Measurements from ENCODE around the gene RPL22L1. TPM values are rescaled to one million over a fixed set of nuclear protein-coding genes. Genes with fewer than 3 reads are reported as not detected.

Gene RPL22L1
- total RNA-seq, 4 donors from 2014 or later = 27.5 to 65.2 (median 29.0) TPM

DNA sequence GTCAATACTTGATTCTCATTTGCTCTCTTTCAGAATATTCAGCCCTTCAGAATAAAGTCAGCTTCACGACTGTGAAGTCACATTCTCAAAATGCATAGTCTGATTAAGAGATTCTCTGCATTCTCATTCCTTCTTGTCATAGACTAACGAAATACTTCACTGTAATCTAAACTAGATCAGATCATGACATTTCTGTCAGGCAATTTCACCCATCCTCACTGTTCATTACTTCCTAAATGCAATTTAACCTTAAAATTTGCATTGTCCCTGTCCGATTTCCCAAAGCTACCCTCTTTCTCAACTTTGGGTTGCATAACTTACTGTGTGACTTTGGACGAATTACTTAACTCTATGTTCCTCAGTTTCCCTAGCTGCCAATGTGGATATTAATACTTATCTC, 6.2 kb downstream of the RPL22L1 start:
- H3K36me3 ChIP-seq = peaks cover 0 to 29% (median 0%) of the 10 kb centered on the region in 3 donors
- H3K4me3 ChIP-seq = no peak overlapping the region
- no peaks in the 10 kb centered on the region for H3K27me3 ChIP-seq
- no peak for DNase-seq
- peaks cover 0 to 19% (median 8%) of the 10 kb centered on the region in 4 donors for H3K4me1 ChIP-seq
- no peaks in the 10 kb centered on the region for H3K9me3 ChIP-seq
- no peak overlapping the region for H3K27ac ChIP-seq
- TF ChIP-seq POLR2A (IDR thresholded peaks at IDR 0.05) = no peak
- TF ChIP-seq, protein P1, sequence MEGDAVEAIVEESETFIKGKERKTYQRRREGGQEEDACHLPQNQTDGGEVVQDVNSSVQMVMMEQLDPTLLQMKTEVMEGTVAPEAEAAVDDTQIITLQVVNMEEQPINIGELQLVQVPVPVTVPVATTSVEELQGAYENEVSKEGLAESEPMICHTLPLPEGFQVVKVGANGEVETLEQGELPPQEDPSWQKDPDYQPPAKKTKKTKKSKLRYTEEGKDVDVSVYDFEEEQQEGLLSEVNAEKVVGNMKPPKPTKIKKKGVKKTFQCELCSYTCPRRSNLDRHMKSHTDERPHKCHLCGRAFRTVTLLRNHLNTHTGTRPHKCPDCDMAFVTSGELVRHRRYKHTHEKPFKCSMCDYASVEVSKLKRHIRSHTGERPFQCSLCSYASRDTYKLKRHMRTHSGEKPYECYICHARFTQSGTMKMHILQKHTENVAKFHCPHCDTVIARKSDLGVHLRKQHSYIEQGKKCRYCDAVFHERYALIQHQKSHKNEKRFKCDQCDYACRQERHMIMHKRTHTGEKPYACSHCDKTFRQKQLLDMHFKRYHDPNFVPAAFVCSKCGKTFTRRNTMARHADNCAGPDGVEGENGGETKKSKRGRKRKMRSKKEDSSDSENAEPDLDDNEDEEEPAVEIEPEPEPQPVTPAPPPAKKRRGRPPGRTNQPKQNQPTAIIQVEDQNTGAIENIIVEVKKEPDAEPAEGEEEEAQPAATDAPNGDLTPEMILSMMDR (IDR thresholded peaks at IDR 0.05) = no peak

DNA sequence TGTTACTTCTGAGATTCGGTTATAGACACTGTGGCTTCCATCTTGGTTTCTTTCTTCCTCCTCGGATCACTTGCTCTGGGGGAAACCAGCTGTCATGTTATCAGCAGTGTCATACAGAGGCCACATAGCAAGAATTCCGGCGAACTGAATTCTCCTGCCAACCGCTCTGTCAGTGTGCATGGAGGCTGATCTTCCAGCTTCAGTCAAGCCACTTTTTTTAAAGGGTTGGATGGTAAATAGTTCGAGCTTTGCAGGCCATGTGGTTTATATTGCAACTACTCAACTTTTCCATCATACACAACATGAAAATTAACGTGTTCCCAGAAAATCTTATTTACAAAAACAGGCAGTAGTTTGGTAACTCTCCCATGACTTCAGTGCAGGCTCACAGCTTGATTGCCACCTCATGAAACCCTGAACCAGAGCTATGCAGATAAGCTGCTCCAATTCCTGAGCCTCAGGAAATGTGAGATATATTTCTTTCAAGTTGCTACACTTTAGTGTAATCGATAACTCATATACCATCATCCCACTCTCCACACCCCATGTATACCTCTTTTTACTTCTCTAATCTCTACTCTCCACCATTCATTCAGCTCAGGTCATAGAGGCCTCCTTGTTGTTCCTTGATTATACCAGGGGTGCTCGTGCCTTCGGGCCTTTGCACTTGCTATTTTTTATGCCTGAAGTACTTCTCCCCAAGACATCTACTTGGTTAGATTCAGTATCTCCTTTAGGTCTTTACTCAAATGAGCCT, 7.2 kb downstream of the RPL22L1 start:
- Histone ChIP-seq H3K27me3 (no peaks in the 10 kb centered on the region), H3K36me3 (peaks cover 0 to 29% (median 0%) of the 10 kb centered on the region in 3 donors), H3K4me1 (peaks cover 0 to 9% (median 3%) of the 10 kb centered on the region in 4 donors), H3K4me3 (no peak overlapping the region), H3K9me3 (no peaks in the 10 kb centered on the region), H3K27ac (no peak overlapping the region)
- no peak for DNase-seq
- TF ChIP-seq, protein P1 (IDR thresholded peaks at IDR 0.05) = no peak
- no peak for TF ChIP-seq POLR2A (IDR thresholded peaks at IDR 0.05)

DNA sequence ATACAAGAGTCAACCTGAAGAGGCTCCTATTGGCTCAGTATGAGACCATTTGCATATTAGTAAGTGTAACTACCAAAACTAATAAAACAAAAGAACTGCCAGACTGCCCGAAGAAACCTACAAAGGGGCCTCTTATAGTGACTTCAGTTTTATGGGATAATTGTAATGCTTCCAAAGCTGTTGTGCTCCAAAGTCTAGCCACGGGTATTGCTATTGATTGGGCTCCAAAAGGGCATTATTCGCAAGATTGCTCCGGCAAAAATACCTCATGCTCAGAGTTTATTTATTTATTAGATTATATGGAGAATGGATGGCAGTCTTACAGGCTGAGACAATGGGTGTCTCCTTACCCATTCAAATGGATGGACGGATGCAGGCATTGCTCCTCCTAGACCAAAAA, 11.4 kb downstream of the RPL22L1 start:
- Histone ChIP-seq H3K27me3 (no peaks in the 10 kb centered on the region), H3K4me1 (no peaks in the 10 kb centered on the region), H3K4me3 (no peak overlapping the region), H3K9me3 (no peaks in the 10 kb centered on the region), H3K36me3 (no peaks in the 10 kb centered on the region), H3K27ac (no peak overlapping the region)
- DNase-seq = no peak
- TF ChIP-seq, protein P1 (IDR thresholded peaks at IDR 0.05) = no peak
- no peak for TF ChIP-seq POLR2A (IDR thresholded peaks at IDR 0.05)

DNA sequence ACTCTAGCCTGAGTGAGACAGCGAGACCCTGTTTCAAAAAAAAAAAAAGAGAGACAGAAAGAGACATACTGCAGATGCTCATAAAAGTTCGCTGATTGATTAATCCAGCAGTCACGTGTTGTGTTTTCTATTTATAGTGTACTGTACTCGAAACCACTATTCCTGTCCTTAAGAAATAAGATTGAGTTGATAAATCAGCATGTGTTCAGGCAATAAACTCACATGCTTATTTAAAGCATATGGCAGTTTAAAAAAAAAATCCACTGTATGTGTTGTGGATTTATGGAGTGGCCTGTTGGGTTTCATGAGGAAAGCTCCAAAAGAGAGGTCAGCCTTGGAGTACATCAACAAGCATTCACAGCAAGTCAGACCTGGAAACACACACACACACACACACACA, 17.7 kb downstream of the RPL22L1 start:
- TF ChIP-seq, protein P1 (IDR thresholded peaks at IDR 0.05) = no peak
- TF ChIP-seq POLR2A (IDR thresholded peaks at IDR 0.05) = no peak
- Histone ChIP-seq H3K27ac (no peak overlapping the region), H3K4me3 (no peak overlapping the region), H3K9me3 (no peaks in the 10 kb centered on the region), H3K27me3 (no peaks in the 10 kb centered on the region), H3K36me3 (no peaks in the 10 kb centered on the region), H3K4me1 (no peaks in the 10 kb centered on the region)
- DNase-seq = no peak

DNA sequence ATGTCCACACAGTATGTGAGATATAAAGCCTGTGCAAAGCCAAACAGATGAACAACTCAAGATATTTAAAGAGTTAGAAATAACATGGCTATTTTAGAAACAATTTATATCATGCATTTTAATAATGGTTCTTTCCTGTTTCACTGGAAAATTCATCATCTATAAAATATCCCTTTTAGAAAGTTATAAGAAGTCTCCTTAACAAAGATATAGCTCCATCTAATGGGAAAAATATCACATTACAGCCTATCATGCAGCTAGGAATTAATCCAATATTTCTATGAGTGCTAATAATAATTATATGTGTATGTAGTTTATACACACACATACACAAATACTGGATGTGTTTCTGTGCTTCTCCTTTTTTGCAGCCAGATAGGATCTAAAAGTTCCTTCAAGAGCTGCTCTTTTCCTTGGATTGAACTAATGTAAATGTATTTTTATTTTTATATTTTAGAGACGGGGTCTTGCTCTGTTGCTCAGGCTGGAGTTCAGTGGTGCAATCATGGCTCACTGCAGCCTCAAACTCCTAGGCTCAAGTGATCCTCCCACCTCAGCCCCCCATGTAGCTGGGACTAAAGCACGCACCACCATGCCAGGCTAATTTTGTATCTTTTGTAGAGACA, 21.6 kb downstream of the RPL22L1 start:
- H3K9me3 ChIP-seq = no peaks in the 10 kb centered on the region
- no peak for DNase-seq
- H3K4me3 ChIP-seq = no peak overlapping the region
- no peak for TF ChIP-seq POLR2A (IDR thresholded peaks at IDR 0.05)
- TF ChIP-seq, protein P1 (IDR thresholded peaks at IDR 0.05) = peak in 4 of 6 experiments; percentile 25 to 40 (median 36)
- no peaks in the 10 kb centered on the region for H3K36me3 ChIP-seq
- no peaks in the 10 kb centered on the region for H3K4me1 ChIP-seq
- no peaks in the 10 kb centered on the region for H3K27me3 ChIP-seq
- no peak overlapping the region for H3K27ac ChIP-seq

Data from Peyer's patch (tissue), 4 donors.